Measurements from ENCODE around the gene MYD88. TPM values are rescaled to one million over a fixed set of nuclear protein-coding genes. Genes with fewer than 3 reads are reported as not detected.

The MYD88 gene
- 100 to 1,000 TPM in 2 of 6 donors, 10 to 100 TPM in 4; 38.1 to 116 (median 83.3) TPM for total RNA-seq

GRCh38 chr3:38138349-38139190, at the start of gene MYD88:
MYD88 (plus strand) TSS chr3:38138661; CDS start chr3:38138701, 40 bp downstream.
- Histone ChIP-seq H3K9me3 (no peaks in the 10 kb centered on the region), H3K36me3 (peaks cover 0 to 37% (median 24%) of the 10 kb centered on the region in 4 donors), H3K27me3 (no peaks in the 10 kb centered on the region), H3K4me1 (peaks cover 47 to 60% (median 47%) of the 10 kb centered on the region in 4 donors), H3K4me3 (peak within 1 kb of the TSS; percentile 63 to 97 (median 90)), H3K27ac (peak within 1 kb of the TSS; percentile 91 to 98 (median 96))
- DNase-seq (peak; percentile 93 to 97), ATAC-seq (ENCODE audit: low FRiP score in 2 of 2) (peak; percentile 69 to 85)
- WGBS, 2 donors, result 2 to 3% methylated on average over 18 to 54 of the region's 65 CpGs
- peak in 3 of 4 donors; percentile 64 to 91 (median 66) for TF ChIP-seq POLR2A (IDR thresholded peaks at IDR 0.05)
- TF ChIP-seq EP300 (IDR thresholded peaks at IDR 0.05), result no peak
- peak; percentile 76 to 79 for TF ChIP-seq POLR2AphosphoS5 (IDR thresholded peaks at IDR 0.05)
- no peak for TF ChIP-seq CTCF (IDR thresholded peaks at IDR 0.05)

DNA sequence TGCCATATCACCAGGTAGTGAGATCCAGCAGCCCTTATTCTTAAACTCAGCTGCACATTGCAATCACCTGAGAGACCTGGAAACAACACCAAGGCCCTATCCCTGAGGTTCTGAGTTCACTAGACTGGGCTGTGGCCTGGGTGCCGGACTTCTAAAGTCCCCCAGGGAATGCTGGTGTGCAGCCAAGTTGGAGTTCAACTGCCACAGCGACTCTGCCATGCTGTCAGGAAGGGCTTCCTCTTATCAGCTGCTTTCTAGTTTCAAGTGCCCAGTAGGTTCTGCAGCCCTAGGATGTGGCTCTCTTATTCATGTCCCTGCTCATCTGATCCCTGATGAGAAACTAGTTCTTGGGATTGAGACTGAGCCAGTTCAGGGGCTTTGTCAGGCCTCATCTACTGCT, 49.3 kb upstream of the MYD88 start:
- TF ChIP-seq EP300 (IDR thresholded peaks at IDR 0.05), result no peak
- TF ChIP-seq CTCF (IDR thresholded peaks at IDR 0.05), result no peak
- TF ChIP-seq POLR2A (IDR thresholded peaks at IDR 0.05), result no peak
- TF ChIP-seq POLR2AphosphoS5 (IDR thresholded peaks at IDR 0.05), result no peak
- 50 to 75% methylated on average over 1 to 2 of the region's 2 CpGs for WGBS, 2 donors
- no peak for ATAC-seq (ENCODE audit: low FRiP score in 2 of 2)

DNA sequence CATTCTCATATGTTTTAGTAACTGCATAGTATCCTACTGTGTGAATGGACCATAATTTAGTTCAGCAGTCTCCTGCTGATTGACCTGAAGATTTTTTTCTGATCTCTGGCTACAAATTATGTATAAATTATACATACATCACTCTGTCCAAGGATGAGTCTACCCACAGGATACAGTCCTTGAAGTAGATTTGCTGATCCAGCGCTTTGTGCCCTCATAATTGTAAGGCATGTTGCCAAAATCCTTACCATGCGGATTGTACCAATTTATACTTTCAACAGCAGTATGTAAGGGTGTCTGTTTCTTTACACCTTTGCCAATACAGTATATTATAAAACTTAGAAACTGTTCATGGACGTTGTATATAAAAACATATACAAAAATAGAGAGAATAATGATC, 48.0 kb upstream of the MYD88 start:
- Histone ChIP-seq H3K27me3 (no peaks in the 10 kb centered on the region), H3K36me3 (no peaks in the 10 kb centered on the region), H3K4me1 (no peaks in the 10 kb centered on the region), H3K9me3 (no peaks in the 10 kb centered on the region), H3K4me3 (no peak overlapping the region), H3K27ac (no peak overlapping the region)
- 87 to 88% methylated on average over 3 of the region's 3 CpGs for WGBS, 2 donors
- TF ChIP-seq POLR2AphosphoS5 (IDR thresholded peaks at IDR 0.05) (no peak), CTCF (IDR thresholded peaks at IDR 0.05) (no peak), POLR2A (IDR thresholded peaks at IDR 0.05) (no peak), EP300 (IDR thresholded peaks at IDR 0.05) (no peak)
- DNase-seq (no peak), ATAC-seq (ENCODE audit: low FRiP score in 2 of 2) (no peak)

More for the DNA sequence above, 49.3 kb upstream of the MYD88 start:
- no peak for DNase-seq
- no peak overlapping the region for H3K4me3 ChIP-seq
- H3K4me1 ChIP-seq, result no peaks in the 10 kb centered on the region
- no peak overlapping the region for H3K27ac ChIP-seq
- H3K9me3 ChIP-seq, result peaks cover 0 to 3% (median 0%) of the 10 kb centered on the region in 4 donors
- no peaks in the 10 kb centered on the region for H3K27me3 ChIP-seq
- no peaks in the 10 kb centered on the region for H3K36me3 ChIP-seq

GRCh38 chr3:38094999-38095398, 43.5 kb upstream of the MYD88 start:
- ATAC-seq (ENCODE audit: low FRiP score in 2 of 2) (peak in 1 of 2 donors; percentile 24), DNase-seq (peak in 1 of 2 donors; percentile 11)
- Histone ChIP-seq H3K36me3 (no peaks in the 10 kb centered on the region), H3K4me1 (peaks cover 0 to 3% (median 0%) of the 10 kb centered on the region in 4 donors), H3K27me3 (no peaks in the 10 kb centered on the region), H3K27ac (no peak overlapping the region), H3K9me3 (no peaks in the 10 kb centered on the region), H3K4me3 (no peak overlapping the region)
- 94 to 100% methylated on average over 1 to 3 of the region's 3 CpGs for WGBS, 2 donors
- TF ChIP-seq CTCF (IDR thresholded peaks at IDR 0.05) (no peak), EP300 (IDR thresholded peaks at IDR 0.05) (no peak), POLR2AphosphoS5 (IDR thresholded peaks at IDR 0.05) (no peak), POLR2A (IDR thresholded peaks at IDR 0.05) (no peak)
